ENCODE data around the gene MID1. TPM values are rescaled to one million over a fixed set of nuclear protein-coding genes. Genes with fewer than 3 reads are reported as not detected.
A peak's percentile ranks its signal among the peaks of the same experiment; 100 is the strongest.

Gene MID1
- total RNA-seq, 1 experiment from 2014 or later = 79.5 TPM

DNA sequence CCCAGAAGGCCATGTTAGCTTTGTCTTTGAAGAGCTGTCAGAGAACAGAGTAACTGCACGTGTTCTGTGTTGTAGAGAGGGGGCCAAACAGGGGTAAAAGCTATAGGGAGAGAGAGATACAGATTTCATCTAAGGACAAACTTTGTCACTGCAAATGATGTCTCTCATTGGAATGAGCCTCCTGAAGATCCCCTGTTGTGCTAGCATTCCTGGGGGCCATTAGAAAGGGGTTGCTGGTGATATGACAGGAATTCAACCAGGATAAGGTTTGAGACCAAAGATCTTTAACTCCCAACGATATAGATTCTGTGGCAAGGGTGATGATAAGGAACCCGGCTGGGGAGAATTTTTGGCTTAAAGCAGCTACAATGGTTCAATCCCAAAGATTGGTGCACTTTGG lies 16.8 kb downstream of the MID1 start:
- Histone ChIP-seq H2AFZ (no peak overlapping the region), H3K79me2 (ENCODE audit: low read depth) (peaks cover 57% of the 10 kb centered on the region), H3K4me1 (replicated peaks; ENCODE audit: insufficient read depth) (no peaks in the 10 kb centered on the region), H3K4me2 (no peak overlapping the region), H3K36me3 (ENCODE audit: low read depth) (no peaks in the 10 kb centered on the region), H3K9me3 (ENCODE audit: insufficient read depth, low read depth) (no peaks in the 10 kb centered on the region), H4K20me1 (ENCODE audit: insufficient read depth) (no peaks in the 10 kb centered on the region), H3F3A (ENCODE audit: insufficient read depth, low read depth) (no peaks in the 10 kb centered on the region), H3K27me3 (ENCODE audit: insufficient read depth, low read depth) (no peaks in the 10 kb centered on the region), H3K9me2 (ENCODE audit: insufficient read depth) (no peaks in the 10 kb centered on the region), H3K27ac (0 out of 2 replicates have a peak overlapping the region, but pooled peaks have one; percentile 19), H3K4me3 (no peak overlapping the region)
- BruUV-seq (replicated peaks) = no TSS peak
- ChIA-PET CTCF (no interaction called here), POLR2A (ENCODE audit: unreplicated experiment) (interaction anchor here (0.7 kb wide), 1 partner anchor 497 kb away, joined by 7 read pairs; no protein-coding TSS in a partner anchor)
- no peak for DNase-seq
- intact Hi-C loops (cut with micrococcal nuclease; ENCODE audit: unreplicated experiment) = no loop called here
- TF ChIP-seq, protein P1, sequence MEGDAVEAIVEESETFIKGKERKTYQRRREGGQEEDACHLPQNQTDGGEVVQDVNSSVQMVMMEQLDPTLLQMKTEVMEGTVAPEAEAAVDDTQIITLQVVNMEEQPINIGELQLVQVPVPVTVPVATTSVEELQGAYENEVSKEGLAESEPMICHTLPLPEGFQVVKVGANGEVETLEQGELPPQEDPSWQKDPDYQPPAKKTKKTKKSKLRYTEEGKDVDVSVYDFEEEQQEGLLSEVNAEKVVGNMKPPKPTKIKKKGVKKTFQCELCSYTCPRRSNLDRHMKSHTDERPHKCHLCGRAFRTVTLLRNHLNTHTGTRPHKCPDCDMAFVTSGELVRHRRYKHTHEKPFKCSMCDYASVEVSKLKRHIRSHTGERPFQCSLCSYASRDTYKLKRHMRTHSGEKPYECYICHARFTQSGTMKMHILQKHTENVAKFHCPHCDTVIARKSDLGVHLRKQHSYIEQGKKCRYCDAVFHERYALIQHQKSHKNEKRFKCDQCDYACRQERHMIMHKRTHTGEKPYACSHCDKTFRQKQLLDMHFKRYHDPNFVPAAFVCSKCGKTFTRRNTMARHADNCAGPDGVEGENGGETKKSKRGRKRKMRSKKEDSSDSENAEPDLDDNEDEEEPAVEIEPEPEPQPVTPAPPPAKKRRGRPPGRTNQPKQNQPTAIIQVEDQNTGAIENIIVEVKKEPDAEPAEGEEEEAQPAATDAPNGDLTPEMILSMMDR (conservative IDR thresholded peaks at IDR 0.05) = no peak
- no peak for TF ChIP-seq EZH2 (IDR thresholded peaks at IDR 0.05; ENCODE audit: low read depth)

DNA sequence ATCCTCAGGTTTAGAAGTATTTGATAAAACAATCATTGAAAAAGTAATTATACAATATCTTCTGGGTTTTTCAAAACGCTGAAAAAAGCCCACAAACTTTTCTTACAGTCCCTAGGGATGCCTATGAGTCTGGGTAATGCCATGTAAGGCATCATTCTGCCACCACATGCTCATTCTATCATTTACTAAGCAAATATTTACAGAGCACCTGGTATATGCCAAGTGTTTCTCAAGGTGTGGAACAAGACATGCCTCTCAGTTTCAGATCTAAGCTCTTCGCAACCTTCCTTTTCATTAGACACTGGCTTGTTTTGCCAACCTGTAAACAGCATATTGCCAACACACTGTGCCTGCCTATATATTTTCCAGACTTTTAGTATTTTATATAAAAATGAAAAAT lies 17.7 kb downstream of the MID1 start:
- peak in 1 of 2 experiments; percentile 59 for DNase-seq
- H3K36me3 ChIP-seq (ENCODE audit: low read depth) = no peaks in the 10 kb centered on the region
- TF ChIP-seq EZH2 (IDR thresholded peaks at IDR 0.05; ENCODE audit: low read depth) = no peak
- TF ChIP-seq, protein P1 (conservative IDR thresholded peaks at IDR 0.05) = no peak
- CTCF ChIA-PET = interaction anchor here (0.6 kb wide), 1 partner anchor 552 kb away, joined by 3 read pairs; no protein-coding TSS in a partner anchor
- no peaks in the 10 kb centered on the region for H4K20me1 ChIP-seq (ENCODE audit: insufficient read depth)
- no peak overlapping the region for H3K4me3 ChIP-seq
- H3K9me2 ChIP-seq (ENCODE audit: insufficient read depth) = no peaks in the 10 kb centered on the region
- no peaks in the 10 kb centered on the region for H3F3A ChIP-seq (ENCODE audit: insufficient read depth, low read depth)
- no peak overlapping the region for H2AFZ ChIP-seq
- no peak overlapping the region for H3K4me2 ChIP-seq
- no peaks in the 10 kb centered on the region for H3K4me1 ChIP-seq (replicated peaks; ENCODE audit: insufficient read depth)
- POLR2A ChIA-PET (ENCODE audit: unreplicated experiment) = no interaction called here
- no TSS peak for BruUV-seq (replicated peaks)
- no peaks in the 10 kb centered on the region for H3K9me3 ChIP-seq (ENCODE audit: insufficient read depth, low read depth)
- H3K27ac ChIP-seq = no peak overlapping the region
- intact Hi-C loops (cut with micrococcal nuclease; ENCODE audit: unreplicated experiment) = no loop called here
- H3K27me3 ChIP-seq (ENCODE audit: insufficient read depth, low read depth) = no peaks in the 10 kb centered on the region
- peaks cover 48% of the 10 kb centered on the region for H3K79me2 ChIP-seq (ENCODE audit: low read depth)

DNA sequence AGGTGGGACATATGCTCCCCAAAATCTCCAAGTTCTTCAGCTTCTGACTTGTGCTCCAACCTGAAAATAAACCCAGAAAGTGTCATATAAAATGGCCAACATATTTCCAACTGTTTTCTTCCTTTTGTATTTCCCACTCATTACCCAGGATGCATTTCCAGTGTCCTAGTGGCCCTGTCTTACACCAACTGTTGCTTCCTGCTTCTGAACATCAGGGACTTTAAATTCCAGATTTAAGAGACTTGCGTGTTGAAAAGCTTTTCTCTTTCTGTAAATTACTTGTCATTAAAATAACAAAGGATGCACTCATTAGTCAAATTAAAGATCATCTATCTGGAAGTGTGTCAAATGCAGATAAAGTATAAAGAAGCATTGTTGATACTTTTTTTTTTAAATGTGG lies 19.9 kb downstream of the MID1 start:
- H3K4me3 ChIP-seq = no peak overlapping the region
- no TSS peak for BruUV-seq (replicated peaks)
- no peaks in the 10 kb centered on the region for H3K4me1 ChIP-seq (replicated peaks; ENCODE audit: insufficient read depth)
- H2AFZ ChIP-seq = no peak overlapping the region
- no peak overlapping the region for H3K27ac ChIP-seq
- H3K4me2 ChIP-seq = no peak overlapping the region
- CTCF ChIA-PET = interaction anchor here (0.9 kb wide), 1 partner anchor 16 kb away, joined by 3 read pairs; no protein-coding TSS in a partner anchor
- no peak for DNase-seq
- TF ChIP-seq, protein P1 (conservative IDR thresholded peaks at IDR 0.05) = no peak
- no peak for TF ChIP-seq EZH2 (IDR thresholded peaks at IDR 0.05; ENCODE audit: low read depth)
- no peaks in the 10 kb centered on the region for H3K9me3 ChIP-seq (ENCODE audit: insufficient read depth, low read depth)
- H3F3A ChIP-seq (ENCODE audit: insufficient read depth, low read depth) = no peaks in the 10 kb centered on the region
- no peaks in the 10 kb centered on the region for H4K20me1 ChIP-seq (ENCODE audit: insufficient read depth)
- intact Hi-C loops (cut with micrococcal nuclease; ENCODE audit: unreplicated experiment) = no loop called here
- peaks cover 35% of the 10 kb centered on the region for H3K79me2 ChIP-seq (ENCODE audit: low read depth)
- H3K27me3 ChIP-seq (ENCODE audit: insufficient read depth, low read depth) = no peaks in the 10 kb centered on the region
- POLR2A ChIA-PET (ENCODE audit: unreplicated experiment) = interaction anchor here (0.7 kb wide), 1 partner anchor 20 kb away, joined by 7 read pairs; no protein-coding TSS in a partner anchor
- H3K36me3 ChIP-seq (ENCODE audit: low read depth) = no peaks in the 10 kb centered on the region
- H3K9me2 ChIP-seq (ENCODE audit: insufficient read depth) = no peaks in the 10 kb centered on the region

Data from PC-9 (cell line).